HG03095 (cell line): Measurements from ENCODE around the gene MIA.
"Not testable (repeated sequence)": the region's sequence is repeated elsewhere in the genome, so short reads cannot be mapped to it uniquely, and the experiment has no call there.

Experiments used
- ATAC-seq: cut with Tn5 transposase; IDR thresholded peaks from one replicate; pipeline ENCODE4 v1.9.1; 2021; ENCODE audit warnings: moderate library complexity; ENCODE audit not compliant: unreplicated experiment

MIA gene

DNA sequence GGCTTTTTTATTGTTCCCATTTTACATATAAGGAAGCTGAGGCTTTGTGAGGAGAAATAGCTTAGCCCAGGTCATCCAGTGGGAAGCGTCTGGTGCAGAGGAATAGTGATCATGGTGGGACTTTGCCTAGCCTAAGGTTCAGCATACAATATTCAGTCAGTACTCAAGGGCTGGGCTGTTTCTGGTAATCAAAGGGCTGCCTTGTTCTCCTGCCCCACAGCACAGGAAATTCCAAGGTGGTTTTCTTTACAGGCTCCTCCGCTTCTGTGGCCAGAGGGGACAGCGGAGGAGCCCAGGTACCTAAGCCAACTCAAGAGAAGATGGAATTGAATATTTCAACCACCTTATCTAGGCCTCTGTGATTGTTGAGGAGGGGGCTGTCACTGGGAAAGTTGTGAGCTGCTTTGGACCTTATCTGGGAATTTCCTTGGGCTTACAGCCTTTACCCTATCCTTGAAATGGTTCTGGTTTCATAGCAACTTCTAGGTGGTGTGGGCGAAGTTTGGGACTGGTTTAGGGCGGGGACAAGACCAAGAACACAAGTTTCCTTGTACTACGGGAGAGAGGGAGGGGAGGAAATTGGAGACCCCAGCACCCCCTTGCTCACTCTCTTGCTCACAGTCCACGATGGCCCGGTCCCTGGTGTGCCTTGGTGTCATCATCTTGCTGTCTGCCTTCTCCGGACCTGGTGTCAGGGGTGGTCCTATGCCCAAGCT, at the start of gene MIA:
TSS of gene MIA (plus strand) at position 606 of the 716 bp plus-strand sequence. CDS start at position 628, 22 bp downstream.
- ATAC-seq, result no peak

DNA sequence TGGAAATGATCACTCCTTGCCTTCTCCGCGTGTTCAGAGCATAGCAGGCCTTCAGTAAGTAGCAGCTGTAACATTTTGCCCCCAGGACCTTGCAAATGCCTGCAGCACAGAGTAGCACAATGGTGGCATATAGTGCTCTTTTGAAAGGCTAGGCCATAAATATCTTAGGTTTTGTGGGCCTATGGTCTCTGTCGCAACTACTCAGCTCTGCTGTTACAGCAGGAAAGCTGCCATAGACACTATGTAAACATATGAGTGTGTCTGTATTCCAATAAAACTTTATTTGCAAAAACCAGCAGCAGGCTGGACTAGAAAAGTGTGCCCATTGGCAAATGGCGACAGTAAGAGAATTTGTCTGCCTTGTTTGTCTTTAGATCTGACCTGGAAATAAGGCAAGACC, 49.0 kb upstream of the MIA start:
- ATAC-seq, result no peak

DNA sequence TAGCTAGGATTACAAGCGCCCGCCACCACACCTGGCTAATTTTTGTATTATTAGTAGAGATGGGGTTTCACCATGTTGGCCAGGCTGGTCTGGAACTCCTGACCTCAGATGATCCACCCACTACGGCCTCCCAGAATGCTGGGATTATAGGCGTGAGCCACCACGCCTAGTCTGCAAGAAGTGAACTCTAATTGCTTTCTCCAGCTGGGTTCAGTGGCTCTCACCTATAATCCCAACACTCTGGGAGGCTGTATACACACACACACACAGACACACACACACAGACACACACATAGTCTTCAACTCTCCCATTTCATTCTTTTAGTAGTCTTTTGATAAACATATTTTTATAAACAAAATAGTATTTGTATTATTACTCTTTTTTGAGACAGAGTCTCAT, 45.3 kb upstream of the MIA start:
- ATAC-seq, result not testable (repeated sequence)

DNA sequence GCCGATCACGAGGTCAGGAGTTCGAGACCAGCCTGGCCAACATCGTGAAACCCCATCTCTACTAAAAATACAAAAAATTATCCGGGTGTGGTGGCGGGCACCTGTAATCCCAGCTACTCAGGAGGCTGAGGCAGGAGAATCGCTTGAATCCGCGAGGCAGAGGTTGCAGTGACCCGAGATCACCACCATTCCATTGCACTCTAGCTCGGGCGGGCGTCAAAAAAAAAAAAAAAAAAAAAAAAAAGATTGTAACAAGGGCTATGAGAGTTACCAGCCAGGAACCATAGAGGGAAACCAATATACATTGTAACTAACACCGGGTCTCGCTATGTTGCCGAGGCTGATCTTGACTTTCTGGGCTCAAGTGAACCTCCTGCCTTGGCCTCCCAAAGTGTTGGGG, 43.0 kb upstream of the MIA start:
- not testable (repeated sequence) for ATAC-seq

DNA sequence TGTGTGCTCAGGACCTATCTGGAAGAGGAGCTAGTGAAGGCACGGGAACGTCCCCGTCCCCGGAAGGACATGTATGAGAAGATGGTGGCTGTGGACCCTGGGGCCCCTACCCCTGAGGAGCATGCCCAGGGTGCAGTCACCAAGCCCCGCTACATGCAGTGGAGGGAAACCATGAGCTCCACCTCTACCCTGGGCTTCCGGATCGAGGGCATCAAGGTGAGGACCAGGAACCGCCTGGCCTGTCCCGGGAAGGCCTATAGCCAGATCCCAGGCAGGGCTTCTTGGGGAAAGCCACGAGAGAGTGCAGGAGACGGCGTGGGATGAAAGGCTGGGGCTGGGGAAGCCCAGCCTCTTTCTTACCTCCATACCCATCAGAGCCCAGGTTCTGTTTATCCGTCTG, 42.2 kb upstream of the MIA start:
- ATAC-seq, result no peak

DNA sequence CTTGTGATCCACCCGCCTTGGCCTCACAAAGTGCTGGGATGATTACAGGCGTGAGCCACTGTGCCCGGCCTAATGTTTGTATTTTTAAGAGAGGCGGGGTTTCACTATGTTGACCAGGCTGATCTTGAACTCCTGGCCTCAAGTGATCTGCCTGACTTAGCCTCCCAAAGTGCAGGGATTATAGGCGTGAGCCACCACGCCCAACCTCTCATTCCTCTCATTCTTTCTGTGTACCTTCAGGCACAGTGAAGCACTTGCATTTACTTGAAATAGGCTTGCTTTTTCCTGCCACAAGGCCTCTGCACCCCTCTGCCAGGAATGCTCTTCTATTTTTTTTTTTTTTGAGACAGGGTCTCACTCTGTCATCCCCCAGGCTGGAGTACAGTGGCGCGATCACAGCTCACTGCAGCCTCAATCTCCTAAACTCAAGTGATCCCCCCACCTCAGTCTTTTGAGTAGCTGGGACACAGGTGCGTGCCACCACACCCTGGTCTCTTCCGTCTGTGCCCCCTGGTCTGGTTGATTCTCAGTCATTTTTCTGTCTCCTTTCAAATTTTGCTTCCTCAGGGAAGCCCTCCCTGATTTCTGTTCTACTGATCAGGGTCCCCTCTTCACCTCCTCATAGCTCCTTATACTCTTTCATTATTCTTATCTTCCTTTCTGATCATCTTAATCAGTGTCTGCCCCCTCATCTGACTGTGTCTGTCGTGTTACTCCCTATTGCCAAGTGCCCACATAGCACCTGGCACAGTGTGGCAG, 40.1 kb upstream of the MIA start:
- ATAC-seq, result no peak

DNA sequence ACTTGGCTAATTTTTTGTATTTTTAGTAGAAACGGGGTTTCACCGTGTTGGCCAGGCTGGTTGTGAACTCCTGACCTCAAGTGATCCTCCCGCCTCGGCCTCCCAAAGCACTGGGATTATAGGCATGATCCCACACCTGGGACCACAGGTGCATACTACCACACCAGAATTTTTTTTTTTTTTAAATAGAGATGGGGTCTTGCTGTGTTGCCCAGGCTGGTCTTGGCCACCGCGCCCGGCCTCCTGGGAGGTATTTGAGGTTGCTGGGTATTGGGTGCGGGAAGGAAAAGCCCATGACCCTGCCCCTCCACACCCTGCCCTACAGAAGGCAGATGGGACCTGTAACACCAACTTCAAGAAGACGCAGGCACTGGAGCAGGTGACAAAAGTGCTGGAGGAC, 38.7 kb upstream of the MIA start:
- no peak for ATAC-seq

DNA sequence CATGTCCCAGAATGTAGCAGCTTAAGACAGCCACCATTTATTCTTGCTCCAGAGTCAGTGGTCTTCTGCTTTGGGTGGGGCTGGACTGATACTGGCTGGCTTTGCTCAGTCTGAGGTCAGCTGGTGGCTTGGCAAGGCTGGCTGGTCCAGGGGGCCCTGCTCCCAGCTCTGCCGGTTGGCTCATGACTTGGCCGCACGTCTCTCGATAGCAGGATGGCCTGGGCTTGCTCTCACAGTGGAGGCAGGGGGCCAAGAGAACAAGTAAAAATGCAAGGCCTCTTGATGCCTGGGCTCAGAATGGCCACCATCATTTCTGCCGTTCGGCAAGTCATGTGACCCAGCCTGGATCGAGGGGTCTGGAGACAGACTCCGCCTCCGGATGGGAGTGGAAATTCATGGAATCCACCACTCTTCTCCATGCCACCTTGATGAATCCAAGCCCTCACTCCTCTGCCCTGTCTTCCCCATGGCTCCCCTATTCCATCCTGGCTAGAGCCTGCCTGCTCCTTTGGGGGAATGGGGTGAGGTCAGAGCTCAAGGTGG, 38.1 kb upstream of the MIA start:
- ATAC-seq, result no peak

DNA sequence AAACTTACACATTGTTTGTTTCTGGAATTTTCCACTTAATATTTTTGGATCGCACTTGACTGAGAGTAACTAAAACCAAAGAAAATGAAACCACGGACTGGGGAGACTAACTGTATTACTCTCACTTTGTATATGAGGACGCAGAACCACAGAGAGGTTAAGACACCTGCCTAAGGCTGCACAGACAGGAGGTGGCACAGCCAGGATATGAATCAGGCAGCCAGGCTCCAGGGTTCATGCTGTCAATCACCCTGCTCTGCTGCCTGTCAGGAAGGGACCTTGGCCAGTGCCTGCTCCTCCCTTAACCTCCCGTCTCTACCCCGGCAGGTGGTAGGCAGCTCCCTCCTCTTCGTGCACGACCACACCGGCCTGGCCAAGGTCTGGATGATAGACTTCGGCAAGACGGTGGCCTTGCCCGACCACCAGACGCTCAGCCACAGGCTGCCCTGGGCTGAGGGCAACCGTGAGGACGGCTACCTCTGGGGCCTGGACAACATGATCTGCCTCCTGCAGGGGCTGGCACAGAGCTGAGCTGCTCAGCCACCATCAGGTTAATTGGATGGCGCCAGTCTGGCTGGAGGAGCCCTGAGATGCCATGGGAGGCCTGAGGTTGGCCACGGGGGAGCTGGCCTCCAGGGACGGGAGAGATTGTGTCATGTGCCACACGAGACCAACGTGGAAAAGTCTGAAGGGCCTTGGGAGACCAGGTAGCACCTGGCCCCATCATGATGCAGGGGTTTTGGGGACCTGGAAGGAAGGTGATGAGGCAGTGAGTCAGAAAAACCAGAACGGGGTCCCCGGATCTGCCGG, 36.1 kb upstream of the MIA start:
- no peak for ATAC-seq

DNA sequence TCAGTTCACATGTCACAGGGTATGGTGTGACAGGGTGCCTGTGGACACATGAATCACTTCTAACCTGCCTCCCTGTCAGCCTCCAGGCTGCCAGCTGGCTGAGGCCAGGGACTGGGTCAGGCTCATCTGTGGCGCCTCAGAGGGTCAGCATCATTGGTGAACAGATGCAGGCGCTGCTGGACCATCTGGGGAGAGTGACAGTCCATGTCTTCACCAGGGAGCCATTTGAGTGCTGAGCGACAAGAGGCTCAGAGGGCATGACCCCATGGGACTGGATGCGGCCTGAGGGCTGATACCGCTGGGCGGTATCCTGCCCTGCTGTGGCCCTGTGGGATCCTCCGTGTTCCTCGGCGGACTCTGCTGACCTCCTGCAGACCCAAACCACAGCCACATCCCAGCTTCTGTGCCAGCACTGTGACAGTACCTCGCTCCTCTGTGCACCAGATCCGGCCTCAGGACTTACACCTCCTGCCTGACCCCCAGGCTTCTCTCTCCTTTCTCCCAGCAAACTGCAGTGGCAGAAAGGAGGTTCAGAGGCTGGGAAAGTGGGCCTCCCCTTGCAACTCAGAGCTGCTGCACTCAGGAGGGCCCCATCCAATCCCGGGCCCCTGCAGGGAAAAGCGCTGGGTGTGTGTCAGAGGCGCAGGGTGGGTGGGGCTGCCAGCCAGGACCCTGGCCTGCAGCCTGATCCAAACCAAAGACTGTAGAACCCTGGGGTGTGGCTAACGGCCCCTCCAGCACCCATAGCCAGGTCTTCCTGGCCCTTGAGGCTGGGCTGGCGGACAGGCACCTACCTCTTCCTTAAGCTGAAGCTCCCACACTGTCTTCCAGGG, 35.2 kb upstream of the MIA start:
- ATAC-seq, result no peak

DNA sequence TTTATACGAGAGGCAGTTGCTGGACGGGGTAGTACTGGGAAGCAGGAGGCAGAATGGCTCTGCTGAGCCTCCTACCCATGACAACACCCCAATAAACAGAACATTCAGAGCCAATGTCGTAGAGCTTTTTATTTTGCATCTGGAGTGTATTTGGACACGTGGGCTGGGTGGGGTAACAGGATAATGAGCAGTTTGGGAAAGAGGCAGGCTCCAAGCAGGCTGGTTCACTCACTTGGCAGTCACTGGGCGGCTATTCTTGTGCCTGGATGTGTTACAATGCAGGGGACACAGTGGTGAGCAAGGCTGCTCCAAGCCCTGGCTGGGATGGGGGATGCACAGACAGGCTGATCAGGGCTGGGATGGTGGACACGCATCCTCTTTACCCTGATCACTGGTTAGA, 34.6 kb upstream of the MIA start:
- no peak for ATAC-seq

DNA sequence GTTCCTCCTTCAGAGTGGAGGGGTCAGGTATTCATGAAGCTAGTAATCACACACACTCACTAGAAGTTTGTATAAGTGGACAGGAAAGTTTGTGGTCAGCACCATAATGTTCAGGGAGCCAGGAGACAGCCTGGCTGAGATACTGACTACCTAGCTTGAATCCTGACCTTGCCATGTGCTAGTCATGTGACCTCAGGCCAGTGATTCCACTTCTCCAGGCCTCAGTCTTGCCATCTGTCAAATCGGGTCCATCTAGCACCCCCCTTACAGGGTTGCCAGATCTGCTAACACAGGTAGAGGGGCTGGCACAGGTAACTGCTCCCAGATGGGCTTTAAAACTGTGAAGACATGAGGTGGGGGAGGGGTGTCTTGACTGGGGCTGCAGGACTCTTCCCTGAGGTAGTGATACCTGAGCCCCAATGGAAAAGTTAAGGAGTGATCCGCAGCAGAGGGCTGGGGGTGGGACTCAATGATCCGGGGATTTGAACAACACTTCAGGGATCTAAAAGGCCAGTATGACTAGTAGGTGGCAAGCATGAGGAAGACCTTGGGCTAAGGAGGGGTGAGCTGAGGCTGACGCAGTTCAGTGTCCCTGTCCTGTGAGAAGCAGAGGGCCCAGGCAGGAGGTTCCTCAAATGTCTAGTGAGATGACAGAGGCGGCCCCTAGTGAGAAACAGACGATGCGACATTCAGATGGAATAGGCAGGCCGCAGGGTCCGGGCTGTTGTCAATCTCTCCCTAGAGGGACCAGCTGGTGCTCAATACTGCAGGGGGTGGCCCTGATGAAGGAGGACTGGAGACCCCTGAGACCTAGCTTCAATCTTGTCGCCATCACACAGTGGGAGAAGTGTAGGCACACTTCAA, 33.6 kb upstream of the MIA start:
- ATAC-seq, result no peak

DNA sequence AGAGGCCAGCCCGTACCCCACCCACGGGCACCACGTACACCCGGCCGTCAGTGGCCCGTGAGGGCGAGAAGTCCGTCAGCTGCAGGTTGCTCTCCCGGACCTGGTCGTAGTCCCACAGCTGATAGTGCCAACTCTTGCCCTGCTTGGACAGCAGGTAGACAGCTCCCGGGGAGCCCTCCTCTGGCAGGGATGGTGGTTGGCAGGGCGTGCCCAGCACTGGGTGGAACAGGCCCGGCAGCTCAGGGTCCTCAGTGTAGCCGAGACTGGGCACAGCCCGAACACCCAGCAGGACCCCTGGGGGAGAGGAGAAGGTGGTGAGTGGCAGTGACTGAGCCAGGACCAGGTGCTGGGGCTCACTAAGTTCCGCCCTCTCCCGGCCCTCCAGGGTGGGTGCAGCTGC, 32.8 kb upstream of the MIA start:
- no peak for ATAC-seq

DNA sequence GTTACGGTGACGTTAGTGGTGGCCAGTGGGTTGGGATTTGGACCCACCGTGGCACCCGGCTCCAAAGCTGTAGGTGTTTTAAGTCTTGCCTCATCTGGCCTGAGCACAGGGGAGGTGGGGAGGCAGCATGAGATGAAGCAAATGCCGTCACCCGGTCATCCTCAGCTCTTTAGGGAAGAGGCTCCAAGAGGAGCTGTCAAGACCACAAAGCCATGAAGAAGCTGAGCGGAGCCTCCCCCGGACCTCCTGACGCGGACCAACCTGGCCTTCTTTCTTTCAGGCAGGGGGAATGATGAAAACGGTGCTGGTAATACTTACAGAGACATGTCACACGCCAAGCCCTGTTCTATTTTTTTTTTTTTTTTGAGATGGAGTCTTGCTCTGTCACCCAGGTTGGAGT, 32.4 kb upstream of the MIA start:
- ATAC-seq, result no peak

DNA sequence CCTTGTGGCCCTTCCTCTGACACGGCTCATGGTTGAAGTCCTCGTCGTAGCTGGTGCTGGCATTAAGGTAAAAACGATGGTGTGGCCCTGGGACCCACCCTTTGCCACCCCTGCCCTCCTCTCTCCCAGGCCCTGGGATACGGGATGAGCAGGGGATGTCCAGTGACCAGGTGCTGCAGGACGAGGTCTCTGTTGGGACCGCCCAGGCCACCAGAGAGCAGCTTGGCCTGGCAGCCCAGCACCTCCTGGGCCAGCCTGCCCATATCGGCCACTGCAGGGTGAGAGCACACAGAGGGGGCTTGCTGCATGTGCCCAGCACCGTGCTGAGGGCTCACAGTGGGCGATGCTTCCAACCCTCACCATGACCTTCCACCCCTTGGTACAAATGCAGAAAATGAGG, 31.4 kb upstream of the MIA start:
- no peak for ATAC-seq

DNA sequence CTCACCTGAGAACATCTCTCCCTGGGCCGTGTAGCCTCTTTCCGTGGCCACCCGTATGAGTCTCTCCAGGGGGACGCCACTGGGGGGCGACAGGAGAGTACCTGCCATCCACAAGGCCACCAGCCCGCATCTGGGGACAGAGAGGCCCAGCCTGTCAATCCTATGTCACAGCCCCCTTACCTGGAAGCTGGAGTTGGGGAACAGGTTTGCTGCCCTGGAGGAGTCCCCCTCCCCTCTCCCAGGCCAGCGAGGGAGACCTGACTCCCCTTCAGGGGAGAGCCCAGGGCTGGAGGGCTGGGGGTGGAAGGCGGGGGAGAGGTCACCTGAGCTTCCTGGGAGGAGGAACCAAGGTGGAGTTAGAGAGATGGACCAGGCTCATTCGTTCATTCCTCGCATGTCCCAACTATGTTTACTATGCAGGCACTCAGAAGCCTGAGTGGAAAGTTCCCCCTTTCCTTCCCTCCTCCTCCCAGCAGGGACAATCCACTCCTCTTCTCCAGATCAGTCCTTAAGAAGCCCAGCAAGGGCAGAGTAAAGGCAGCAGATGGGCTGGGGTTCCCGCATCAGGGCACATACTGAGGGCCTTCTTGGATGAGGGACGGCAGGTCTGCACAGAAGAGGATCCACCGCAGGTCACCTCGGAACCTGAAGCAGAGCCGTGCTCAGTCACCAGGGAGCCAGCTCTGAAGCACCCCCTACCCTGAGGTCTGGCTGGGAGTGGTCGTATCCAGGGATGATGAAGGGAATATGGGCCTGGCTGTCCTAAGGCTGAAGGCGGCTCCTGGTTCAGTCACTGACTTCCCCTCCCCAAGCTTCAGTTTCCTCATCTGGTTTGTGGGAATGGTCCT, 30.5 kb upstream of the MIA start:
- ATAC-seq, result no peak

DNA sequence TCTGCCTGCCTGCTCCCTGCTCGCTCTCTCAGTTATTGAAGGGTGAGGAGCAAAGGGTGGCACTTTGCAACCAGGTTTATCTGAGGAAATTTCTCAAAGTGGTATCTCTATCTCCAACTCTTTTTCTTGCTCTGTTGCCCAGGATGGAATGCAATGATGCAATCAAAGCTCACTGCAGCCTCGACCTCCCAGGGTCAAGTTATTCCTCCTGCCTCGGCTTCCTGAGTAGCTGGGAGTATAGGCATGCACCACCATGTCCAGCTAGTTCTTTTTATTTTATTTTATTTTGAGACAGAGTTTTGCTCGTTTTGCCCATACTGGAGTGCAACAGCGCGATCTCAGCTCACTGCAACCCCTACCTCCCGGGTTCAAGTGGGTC, 29.9 kb upstream of the MIA start:
- ATAC-seq, result no peak

DNA sequence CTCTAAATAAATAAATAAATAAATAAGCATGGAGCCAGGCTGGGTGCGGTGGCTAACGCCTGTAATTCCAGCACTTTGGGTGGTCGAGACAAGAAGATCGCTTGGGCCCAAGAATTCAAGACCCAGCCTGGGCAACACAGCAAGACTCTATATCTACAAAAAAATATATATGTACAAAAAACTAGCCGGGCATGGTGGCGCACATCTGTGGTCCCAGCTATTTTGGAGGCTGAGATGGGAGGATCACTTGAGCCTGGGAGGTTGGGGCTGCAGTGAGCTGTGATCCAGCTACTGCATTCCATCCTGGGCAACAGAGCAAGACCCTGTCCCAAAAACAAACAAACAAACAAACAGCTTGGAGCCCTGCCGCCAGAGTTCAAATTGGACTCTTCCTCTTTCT, 27.8 kb upstream of the MIA start:
- no peak for ATAC-seq
